Measurements from ENCODE around the gene CLASP2.

Gene CLASP2

DNA sequence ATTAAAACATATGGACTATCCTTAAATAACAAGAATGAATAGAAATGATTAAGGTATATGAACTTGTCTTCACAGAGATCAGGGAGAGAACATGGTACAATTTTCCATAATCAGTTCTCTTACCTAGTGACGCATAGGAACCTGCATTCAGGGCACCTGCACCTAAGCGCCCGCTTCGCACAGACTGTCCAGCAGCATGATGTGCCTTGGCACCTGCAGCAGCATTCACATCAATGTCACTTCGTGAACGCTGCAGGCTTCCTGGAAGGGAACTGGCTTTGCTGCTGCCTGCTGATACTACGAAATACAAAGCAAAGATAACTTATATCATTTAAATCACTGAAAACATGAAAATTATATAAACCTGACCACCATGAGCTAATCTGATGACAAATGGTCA lies 115.2 kb downstream of the CLASP2 start:
- H3K36me3 ChIP-seq (ENCODE audit: control insufficient read depth in 2 of 2, insufficient read depth in 2 of 2, low read length in 2 of 2), result peaks cover 35 to 46% of the 10 kb centered on the region in 2 donors
- H3K9ac ChIP-seq (ENCODE audit: low read depth in 1 of 2, low read length in 2 of 2), result no peak overlapping the region
- no peak overlapping the region for H3K4me3 ChIP-seq (ENCODE audit: low read length in 2 of 2)
- no peaks in the 10 kb centered on the region for H3K9me3 ChIP-seq (ENCODE audit: control insufficient read depth in 2 of 2, low read length in 2 of 2)
- H3K27me3 ChIP-seq (ENCODE audit: control insufficient read depth in 2 of 2, insufficient read depth in 2 of 2, low read length in 2 of 2), result no peaks in the 10 kb centered on the region
- no peak overlapping the region for H3K27ac ChIP-seq (ENCODE audit: low read depth in 2 of 2, low read length in 2 of 2)
- H3K4me1 ChIP-seq (ENCODE audit: control insufficient read depth in 2 of 2, insufficient read depth in 2 of 2, low read length in 2 of 2), result no peaks in the 10 kb centered on the region

DNA sequence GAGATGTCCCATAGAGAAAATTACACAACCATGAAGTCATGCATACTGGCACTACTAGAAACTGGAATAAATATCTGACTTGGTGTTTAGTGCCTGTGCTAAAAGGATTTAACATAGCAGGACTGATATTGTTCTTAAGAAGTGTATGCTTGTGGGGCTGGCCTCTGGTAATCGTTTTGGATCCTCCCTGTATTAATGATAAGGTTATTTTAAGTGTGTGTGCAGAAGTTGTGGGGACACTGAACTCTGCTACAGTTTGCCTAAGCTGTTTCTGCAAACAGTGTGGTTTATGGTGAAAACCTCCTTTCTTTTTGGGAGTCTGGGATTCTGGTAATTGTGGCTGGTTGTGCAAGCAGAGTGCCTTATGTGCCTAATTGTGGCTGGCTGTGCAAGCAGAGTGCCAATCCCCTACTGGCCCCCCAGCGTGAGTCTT lies 120.8 kb downstream of the CLASP2 start:
- Histone ChIP-seq H3K27ac (ENCODE audit: low read depth in 2 of 2, low read length in 2 of 2) (no peak overlapping the region), H3K9ac (ENCODE audit: low read depth in 1 of 2, low read length in 2 of 2) (no peak overlapping the region), H3K4me3 (ENCODE audit: low read length in 2 of 2) (no peak overlapping the region), H3K9me3 (ENCODE audit: control insufficient read depth in 2 of 2, low read length in 2 of 2) (no peaks in the 10 kb centered on the region), H3K4me1 (ENCODE audit: control insufficient read depth in 2 of 2, insufficient read depth in 2 of 2, low read length in 2 of 2) (no peaks in the 10 kb centered on the region), H3K27me3 (ENCODE audit: control insufficient read depth in 2 of 2, insufficient read depth in 2 of 2, low read length in 2 of 2) (no peaks in the 10 kb centered on the region), H3K36me3 (ENCODE audit: control insufficient read depth in 2 of 2, insufficient read depth in 2 of 2, low read length in 2 of 2) (peaks cover 12 to 15% of the 10 kb centered on the region in 2 donors)

DNA sequence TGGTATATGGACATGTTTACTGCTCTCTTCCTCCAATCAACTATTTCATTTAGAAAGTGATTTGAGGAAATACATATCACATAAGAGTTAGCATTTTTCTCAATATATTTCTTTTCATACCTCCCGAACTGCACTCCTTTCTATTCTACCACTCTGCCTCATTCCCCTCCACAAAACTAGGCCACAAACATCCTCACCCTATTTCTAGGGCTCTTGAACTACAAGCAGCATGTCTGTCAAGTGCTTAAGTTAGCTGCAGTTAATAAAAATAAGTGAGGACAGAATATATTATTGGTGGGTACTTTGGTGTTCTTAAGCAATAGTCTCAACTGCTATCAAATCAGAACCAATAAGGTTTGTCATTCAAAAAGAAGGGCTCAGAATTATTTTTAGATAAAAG lies 125.1 kb downstream of the CLASP2 start:
- H3K9ac ChIP-seq (ENCODE audit: low read depth in 1 of 2, low read length in 2 of 2), result no peak overlapping the region
- H3K27ac ChIP-seq (ENCODE audit: low read depth in 2 of 2, low read length in 2 of 2), result no peak overlapping the region
- H3K4me3 ChIP-seq (ENCODE audit: low read length in 2 of 2), result no peak overlapping the region
- H3K4me1 ChIP-seq (ENCODE audit: control insufficient read depth in 2 of 2, insufficient read depth in 2 of 2, low read length in 2 of 2), result no peaks in the 10 kb centered on the region
- H3K9me3 ChIP-seq (ENCODE audit: control insufficient read depth in 2 of 2, low read length in 2 of 2), result no peaks in the 10 kb centered on the region
- H3K36me3 ChIP-seq (ENCODE audit: control insufficient read depth in 2 of 2, insufficient read depth in 2 of 2, low read length in 2 of 2), result peaks cover 2 to 15% of the 10 kb centered on the region in 2 donors
- no peaks in the 10 kb centered on the region for H3K27me3 ChIP-seq (ENCODE audit: control insufficient read depth in 2 of 2, insufficient read depth in 2 of 2, low read length in 2 of 2)

DNA sequence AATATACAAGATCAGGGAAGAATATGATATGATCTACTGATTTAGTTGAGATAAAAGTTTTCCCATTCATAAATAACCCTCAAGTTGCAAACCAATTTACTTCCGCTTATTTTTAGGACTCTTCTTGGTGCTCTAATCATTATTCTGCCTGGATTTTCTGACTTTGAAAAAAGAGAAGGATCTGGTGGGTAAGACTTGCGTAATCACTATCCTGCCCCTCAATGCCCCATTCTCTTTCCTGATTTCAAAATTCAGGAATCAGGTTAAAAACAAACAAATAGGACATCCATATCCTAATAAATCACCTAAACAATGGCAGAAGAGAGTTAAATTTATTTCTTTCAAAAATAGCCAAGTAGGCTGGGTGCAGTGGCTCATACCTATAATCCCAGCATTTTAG lies 127.5 kb downstream of the CLASP2 start:
- H3K27me3 ChIP-seq (ENCODE audit: control insufficient read depth in 2 of 2, insufficient read depth in 2 of 2, low read length in 2 of 2), result no peaks in the 10 kb centered on the region
- H3K4me1 ChIP-seq (ENCODE audit: control insufficient read depth in 2 of 2, insufficient read depth in 2 of 2, low read length in 2 of 2), result no peaks in the 10 kb centered on the region
- H3K9ac ChIP-seq (ENCODE audit: low read depth in 1 of 2, low read length in 2 of 2), result no peak overlapping the region
- peaks cover 2 to 14% of the 10 kb centered on the region in 2 donors for H3K36me3 ChIP-seq (ENCODE audit: control insufficient read depth in 2 of 2, insufficient read depth in 2 of 2, low read length in 2 of 2)
- no peaks in the 10 kb centered on the region for H3K9me3 ChIP-seq (ENCODE audit: control insufficient read depth in 2 of 2, low read length in 2 of 2)
- no peak overlapping the region for H3K27ac ChIP-seq (ENCODE audit: low read depth in 2 of 2, low read length in 2 of 2)
- no peak overlapping the region for H3K4me3 ChIP-seq (ENCODE audit: low read length in 2 of 2)

DNA sequence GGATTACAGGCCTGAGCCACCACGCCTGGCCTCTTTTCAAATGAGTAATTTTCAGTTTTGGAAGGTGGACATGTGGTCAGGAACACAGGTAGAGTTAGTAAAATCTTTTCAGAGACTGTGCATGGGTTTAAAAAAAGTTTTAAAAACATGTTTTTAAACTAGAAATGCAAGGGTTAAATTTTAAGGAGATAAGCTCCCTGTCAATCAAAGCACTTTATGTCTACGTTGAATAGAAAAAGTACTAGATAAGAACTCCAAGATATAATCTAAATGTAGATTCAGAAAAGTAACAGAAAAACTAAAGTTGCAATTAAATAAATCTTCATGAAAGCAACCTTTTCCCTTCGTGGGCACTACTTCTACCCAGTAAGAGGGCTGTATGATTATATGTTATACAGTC lies 131.7 kb downstream of the CLASP2 start:
- Histone ChIP-seq H3K27ac (ENCODE audit: low read depth in 2 of 2, low read length in 2 of 2) (no peak overlapping the region), H3K4me1 (ENCODE audit: control insufficient read depth in 2 of 2, insufficient read depth in 2 of 2, low read length in 2 of 2) (no peaks in the 10 kb centered on the region), H3K9me3 (ENCODE audit: control insufficient read depth in 2 of 2, low read length in 2 of 2) (no peaks in the 10 kb centered on the region), H3K27me3 (ENCODE audit: control insufficient read depth in 2 of 2, insufficient read depth in 2 of 2, low read length in 2 of 2) (no peaks in the 10 kb centered on the region), H3K4me3 (ENCODE audit: low read length in 2 of 2) (no peak overlapping the region), H3K9ac (ENCODE audit: low read depth in 1 of 2, low read length in 2 of 2) (no peak overlapping the region), H3K36me3 (ENCODE audit: control insufficient read depth in 2 of 2, insufficient read depth in 2 of 2, low read length in 2 of 2) (peaks cover 13 to 24% of the 10 kb centered on the region in 2 donors)

DNA sequence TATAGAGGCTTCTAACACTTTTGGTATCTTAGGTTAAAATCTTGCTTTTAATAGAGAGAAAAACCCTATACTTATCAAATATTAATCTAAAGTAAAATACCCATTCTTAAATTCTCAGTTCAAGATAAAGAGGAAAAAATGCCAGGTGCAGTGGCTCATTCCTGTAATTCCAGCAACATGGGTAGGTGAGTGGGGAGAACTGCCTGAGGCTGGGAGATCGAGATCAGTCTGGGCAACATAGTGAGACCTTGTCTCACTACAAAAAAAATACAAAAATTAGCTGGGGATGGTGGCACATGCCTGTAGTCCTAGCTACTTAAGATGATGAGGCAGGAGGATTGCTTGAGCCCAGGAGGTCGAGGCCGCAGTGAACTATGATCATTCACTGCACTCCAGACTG lies 135.8 kb downstream of the CLASP2 start:
- Histone ChIP-seq H3K27me3 (ENCODE audit: control insufficient read depth in 2 of 2, insufficient read depth in 2 of 2, low read length in 2 of 2) (no peaks in the 10 kb centered on the region), H3K4me1 (ENCODE audit: control insufficient read depth in 2 of 2, insufficient read depth in 2 of 2, low read length in 2 of 2) (no peaks in the 10 kb centered on the region), H3K4me3 (ENCODE audit: low read length in 2 of 2) (no peak overlapping the region), H3K27ac (ENCODE audit: low read depth in 2 of 2, low read length in 2 of 2) (no peak overlapping the region), H3K9me3 (ENCODE audit: control insufficient read depth in 2 of 2, low read length in 2 of 2) (no peaks in the 10 kb centered on the region), H3K36me3 (ENCODE audit: control insufficient read depth in 2 of 2, insufficient read depth in 2 of 2, low read length in 2 of 2) (peaks cover 15 to 20% of the 10 kb centered on the region in 2 donors), H3K9ac (ENCODE audit: low read depth in 1 of 2, low read length in 2 of 2) (no peak overlapping the region)

DNA sequence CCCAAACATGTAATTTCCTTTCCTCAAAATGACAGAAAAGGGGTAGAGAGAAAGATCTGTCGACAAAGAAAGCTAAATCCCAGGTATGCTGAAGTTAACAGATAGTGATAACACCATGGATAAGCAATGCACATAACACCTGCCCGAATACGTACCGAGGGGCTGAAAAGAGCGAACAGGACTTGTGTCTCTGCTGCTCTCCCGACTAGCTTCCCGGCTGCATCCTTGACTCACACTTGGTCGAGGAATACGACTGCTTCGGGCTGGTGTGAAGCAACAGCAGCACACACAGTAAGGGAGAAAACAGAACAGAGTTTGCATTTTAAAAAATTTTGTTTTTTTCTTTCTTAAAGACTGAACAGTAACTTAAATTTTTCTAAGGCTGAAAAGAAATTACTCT lies 136.4 kb downstream of the CLASP2 start:
- H3K4me3 ChIP-seq (ENCODE audit: low read length in 2 of 2), result no peak overlapping the region
- H3K9me3 ChIP-seq (ENCODE audit: control insufficient read depth in 2 of 2, low read length in 2 of 2), result no peaks in the 10 kb centered on the region
- H3K36me3 ChIP-seq (ENCODE audit: control insufficient read depth in 2 of 2, insufficient read depth in 2 of 2, low read length in 2 of 2), result peaks cover 18 to 22% of the 10 kb centered on the region in 2 donors
- H3K9ac ChIP-seq (ENCODE audit: low read depth in 1 of 2, low read length in 2 of 2), result no peak overlapping the region
- no peak overlapping the region for H3K27ac ChIP-seq (ENCODE audit: low read depth in 2 of 2, low read length in 2 of 2)
- H3K27me3 ChIP-seq (ENCODE audit: control insufficient read depth in 2 of 2, insufficient read depth in 2 of 2, low read length in 2 of 2), result no peaks in the 10 kb centered on the region
- H3K4me1 ChIP-seq (ENCODE audit: control insufficient read depth in 2 of 2, insufficient read depth in 2 of 2, low read length in 2 of 2), result no peaks in the 10 kb centered on the region

DNA sequence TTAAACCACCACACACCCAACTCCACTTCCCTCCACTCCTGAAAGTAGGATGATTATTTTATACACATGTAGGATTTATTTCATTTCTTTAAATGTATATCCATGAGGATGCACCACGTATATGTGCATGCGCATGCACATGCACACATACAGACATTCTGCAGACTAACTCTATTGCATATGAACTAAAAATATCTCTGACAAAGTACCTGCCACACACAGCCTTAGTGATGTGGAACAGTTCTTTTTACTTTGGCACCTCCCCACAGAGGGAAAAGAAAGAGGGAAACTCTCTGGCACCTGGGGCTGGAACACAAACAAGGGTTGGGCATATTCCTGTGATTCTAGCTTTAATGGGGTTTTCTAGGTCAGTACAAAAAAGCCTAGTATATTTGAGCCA lies 138.2 kb downstream of the CLASP2 start:
- H3K27ac ChIP-seq (ENCODE audit: low read depth in 2 of 2, low read length in 2 of 2), result no peak overlapping the region
- H3K36me3 ChIP-seq (ENCODE audit: control insufficient read depth in 2 of 2, insufficient read depth in 2 of 2, low read length in 2 of 2), result peaks cover 20% of the 10 kb centered on the region in 2 donors
- no peaks in the 10 kb centered on the region for H3K4me1 ChIP-seq (ENCODE audit: control insufficient read depth in 2 of 2, insufficient read depth in 2 of 2, low read length in 2 of 2)
- no peak overlapping the region for H3K9ac ChIP-seq (ENCODE audit: low read depth in 1 of 2, low read length in 2 of 2)
- no peaks in the 10 kb centered on the region for H3K27me3 ChIP-seq (ENCODE audit: control insufficient read depth in 2 of 2, insufficient read depth in 2 of 2, low read length in 2 of 2)
- no peaks in the 10 kb centered on the region for H3K9me3 ChIP-seq (ENCODE audit: control insufficient read depth in 2 of 2, low read length in 2 of 2)
- no peak overlapping the region for H3K4me3 ChIP-seq (ENCODE audit: low read length in 2 of 2)

DNA sequence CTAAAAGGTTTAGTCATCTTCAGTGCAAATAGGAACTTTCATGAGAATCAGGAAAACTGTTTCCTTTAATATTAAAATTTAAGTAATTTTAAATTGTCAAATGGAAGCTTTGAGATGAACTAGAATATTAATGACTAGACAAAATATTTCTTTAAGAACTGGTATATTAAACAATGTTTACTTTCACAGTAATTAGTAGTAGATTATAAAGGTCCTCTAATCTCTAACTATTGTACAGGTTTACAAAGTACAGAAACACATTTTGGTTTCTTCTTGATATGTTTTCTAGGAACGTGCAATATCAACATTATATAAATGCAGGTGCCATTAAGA lies 138.9 kb downstream of the CLASP2 start:
- Histone ChIP-seq H3K4me1 (ENCODE audit: control insufficient read depth in 2 of 2, insufficient read depth in 2 of 2, low read length in 2 of 2) (no peaks in the 10 kb centered on the region), H3K9me3 (ENCODE audit: control insufficient read depth in 2 of 2, low read length in 2 of 2) (no peaks in the 10 kb centered on the region), H3K27me3 (ENCODE audit: control insufficient read depth in 2 of 2, insufficient read depth in 2 of 2, low read length in 2 of 2) (no peaks in the 10 kb centered on the region), H3K36me3 (ENCODE audit: control insufficient read depth in 2 of 2, insufficient read depth in 2 of 2, low read length in 2 of 2) (peaks cover 20 to 24% of the 10 kb centered on the region in 2 donors), H3K4me3 (ENCODE audit: low read length in 2 of 2) (no peak overlapping the region), H3K9ac (ENCODE audit: low read depth in 1 of 2, low read length in 2 of 2) (no peak overlapping the region), H3K27ac (ENCODE audit: low read depth in 2 of 2, low read length in 2 of 2) (no peak overlapping the region)

DNA sequence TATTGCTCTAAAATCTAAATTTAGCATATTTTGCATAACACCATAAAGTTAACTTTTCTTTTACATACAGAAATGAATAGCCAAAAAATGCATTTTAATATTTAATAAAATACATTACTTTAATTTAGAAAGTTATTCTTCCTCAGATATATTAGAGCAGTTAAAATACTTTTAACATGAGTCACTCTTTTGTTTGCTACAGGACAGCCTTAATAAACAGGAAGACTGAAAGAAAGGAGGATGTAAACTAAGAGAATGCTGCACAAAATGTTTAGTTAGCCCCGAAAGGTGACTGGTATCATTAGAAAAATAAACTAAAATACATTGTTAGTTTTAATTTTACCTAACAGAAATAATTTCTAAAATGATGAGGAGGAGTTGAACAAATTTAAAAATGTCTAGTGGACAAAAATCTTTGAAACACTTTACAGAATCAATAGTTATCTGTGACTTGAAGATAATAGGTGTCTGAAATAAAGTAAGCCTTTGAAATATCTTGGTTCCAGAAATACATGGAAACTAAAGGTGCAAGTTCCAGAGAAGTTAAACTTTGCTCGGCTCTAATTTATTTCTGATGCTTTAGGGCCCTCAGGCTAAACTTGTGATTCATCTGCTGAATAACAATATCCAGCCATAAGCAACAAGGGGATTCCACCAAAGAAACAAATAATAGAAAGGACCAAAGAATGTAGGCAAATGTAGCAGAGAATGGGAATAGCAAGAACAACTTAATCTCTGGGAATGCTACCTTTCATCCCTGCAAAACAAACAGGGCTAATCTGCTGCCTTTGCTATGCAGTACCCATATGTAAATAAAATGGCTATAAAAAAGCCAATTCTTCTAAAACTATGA lies 139.5 kb downstream of the CLASP2 start:
- peaks cover 18 to 24% of the 10 kb centered on the region in 2 donors for H3K36me3 ChIP-seq (ENCODE audit: control insufficient read depth in 2 of 2, insufficient read depth in 2 of 2, low read length in 2 of 2)
- H3K4me3 ChIP-seq (ENCODE audit: low read length in 2 of 2), result no peak overlapping the region
- H3K27ac ChIP-seq (ENCODE audit: low read depth in 2 of 2, low read length in 2 of 2), result no peak overlapping the region
- no peaks in the 10 kb centered on the region for H3K9me3 ChIP-seq (ENCODE audit: control insufficient read depth in 2 of 2, low read length in 2 of 2)
- no peak overlapping the region for H3K9ac ChIP-seq (ENCODE audit: low read depth in 1 of 2, low read length in 2 of 2)
- no peaks in the 10 kb centered on the region for H3K4me1 ChIP-seq (ENCODE audit: control insufficient read depth in 2 of 2, insufficient read depth in 2 of 2, low read length in 2 of 2)
- H3K27me3 ChIP-seq (ENCODE audit: control insufficient read depth in 2 of 2, insufficient read depth in 2 of 2, low read length in 2 of 2), result no peaks in the 10 kb centered on the region
